Measurements from ENCODE around the gene NRM. TPM values are rescaled to one million over a fixed set of nuclear protein-coding genes. Genes with fewer than 3 reads are reported as not detected.

NRM gene
- total and polyA plus RNA-seq, 2 of the 13 experiments (the other 11 are each of a cell fraction or from before 2014, with no cell fraction given) = 12.5 to 16.0 TPM

DNA sequence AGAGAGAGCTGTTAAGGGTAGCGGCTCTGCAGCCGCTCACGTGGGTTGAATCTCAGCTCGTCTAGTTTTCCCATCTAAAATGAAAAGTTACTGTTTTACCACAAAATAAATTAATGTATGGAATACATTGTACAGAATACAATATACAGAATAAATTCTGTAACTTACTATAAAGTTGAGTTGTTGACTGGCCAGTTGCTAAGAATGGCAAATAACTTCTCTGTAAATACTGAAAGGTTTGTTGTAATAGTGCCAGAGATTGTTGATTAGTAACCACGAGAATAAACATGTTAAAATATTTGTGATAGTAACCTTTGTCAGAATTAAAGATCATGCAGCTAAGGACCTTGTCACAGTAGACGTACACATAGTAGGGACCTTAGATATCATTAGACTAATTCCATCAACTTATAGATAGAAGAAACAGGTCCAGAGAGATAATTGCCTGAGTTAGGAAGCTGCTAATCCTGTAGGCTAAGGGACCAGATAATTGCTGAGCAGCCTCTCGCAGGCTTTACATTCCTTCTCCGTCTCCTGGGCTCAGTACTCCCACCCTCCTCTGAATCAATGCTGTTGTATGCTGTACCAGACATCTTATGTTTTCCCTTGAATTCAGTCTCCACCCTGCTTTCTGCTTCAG, 544 bp upstream of the NRM start (continued):
- TF ChIP-seq, protein P1, sequence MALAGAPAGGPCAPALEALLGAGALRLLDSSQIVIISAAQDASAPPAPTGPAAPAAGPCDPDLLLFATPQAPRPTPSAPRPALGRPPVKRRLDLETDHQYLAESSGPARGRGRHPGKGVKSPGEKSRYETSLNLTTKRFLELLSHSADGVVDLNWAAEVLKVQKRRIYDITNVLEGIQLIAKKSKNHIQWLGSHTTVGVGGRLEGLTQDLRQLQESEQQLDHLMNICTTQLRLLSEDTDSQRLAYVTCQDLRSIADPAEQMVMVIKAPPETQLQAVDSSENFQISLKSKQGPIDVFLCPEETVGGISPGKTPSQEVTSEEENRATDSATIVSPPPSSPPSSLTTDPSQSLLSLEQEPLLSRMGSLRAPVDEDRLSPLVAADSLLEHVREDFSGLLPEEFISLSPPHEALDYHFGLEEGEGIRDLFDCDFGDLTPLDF (CRISPR knock-in tag; IDR thresholded peaks at IDR 0.05) = peak; percentile 2; the same call in 1 of the 2 replicates
- TF ChIP-seq RFX5 (IDR thresholded peaks at IDR 0.05; ENCODE audit: low read depth, low read length) = no peak
- TF ChIP-seq FOXA1 (IDR thresholded peaks at IDR 0.05) = no peak
- no peak for TF ChIP-seq FOXA1 (CRISPR knock-in tag; IDR thresholded peaks at IDR 0.05)
- TF ChIP-seq ZNF30 (CRISPR knock-in tag; IDR thresholded peaks at IDR 0.05) = 0 out of 2 replicates have a peak, but pooled peaks have one; percentile 66
- peak; percentile 74; the same call in 1 of the 2 replicates for TF ChIP-seq ZFP36L1 (CRISPR knock-in tag; IDR thresholded peaks at IDR 0.05)
- no peak for TF ChIP-seq CREM (IDR thresholded peaks at IDR 0.05)
- no peak for TF ChIP-seq CREM (CRISPR knock-in tag; IDR thresholded peaks at IDR 0.05)
- TF ChIP-seq, protein P2, sequence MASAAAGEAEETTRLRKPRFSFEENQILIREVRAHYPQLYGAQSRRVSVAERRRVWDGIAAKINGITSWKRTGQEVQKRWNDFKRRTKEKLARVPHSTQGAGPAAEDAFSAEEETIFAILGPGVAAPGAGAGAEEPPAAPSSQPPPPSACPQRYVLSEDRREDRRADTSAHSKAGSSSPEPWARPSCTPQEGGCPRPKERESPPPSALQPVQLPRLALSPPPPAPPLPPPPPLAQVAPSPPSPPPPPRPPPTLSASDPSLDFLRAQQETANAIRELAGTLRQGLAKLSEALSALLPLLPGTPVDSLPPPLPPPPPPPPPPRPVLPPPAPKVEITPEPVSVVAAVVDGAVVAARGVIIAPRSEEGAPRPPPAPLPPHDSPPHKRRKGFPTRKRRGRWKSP (CRISPR knock-in tag; IDR thresholded peaks at IDR 0.05) = no peak
- no peak for TF ChIP-seq ATF6 (CRISPR knock-in tag; conservative IDR thresholded peaks at IDR 0.05)
- TF ChIP-seq, protein P3, sequence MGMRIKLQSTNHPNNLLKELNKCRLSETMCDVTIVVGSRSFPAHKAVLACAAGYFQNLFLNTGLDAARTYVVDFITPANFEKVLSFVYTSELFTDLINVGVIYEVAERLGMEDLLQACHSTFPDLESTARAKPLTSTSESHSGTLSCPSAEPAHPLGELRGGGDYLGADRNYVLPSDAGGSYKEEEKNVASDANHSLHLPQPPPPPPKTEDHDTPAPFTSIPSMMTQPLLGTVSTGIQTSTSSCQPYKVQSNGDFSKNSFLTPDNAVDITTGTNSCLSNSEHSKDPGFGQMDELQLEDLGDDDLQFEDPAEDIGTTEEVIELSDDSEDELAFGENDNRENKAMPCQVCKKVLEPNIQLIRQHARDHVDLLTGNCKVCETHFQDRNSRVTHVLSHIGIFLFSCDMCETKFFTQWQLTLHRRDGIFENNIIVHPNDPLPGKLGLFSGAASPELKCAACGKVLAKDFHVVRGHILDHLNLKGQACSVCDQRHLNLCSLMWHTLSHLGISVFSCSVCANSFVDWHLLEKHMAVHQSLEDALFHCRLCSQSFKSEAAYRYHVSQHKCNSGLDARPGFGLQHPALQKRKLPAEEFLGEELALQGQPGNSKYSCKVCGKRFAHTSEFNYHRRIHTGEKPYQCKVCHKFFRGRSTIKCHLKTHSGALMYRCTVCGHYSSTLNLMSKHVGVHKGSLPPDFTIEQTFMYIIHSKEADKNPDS (CRISPR knock-in tag; IDR thresholded peaks at IDR 0.05) = peak; percentile 42; the same call in 1 of the 2 replicates
- TF ChIP-seq, protein P4, sequence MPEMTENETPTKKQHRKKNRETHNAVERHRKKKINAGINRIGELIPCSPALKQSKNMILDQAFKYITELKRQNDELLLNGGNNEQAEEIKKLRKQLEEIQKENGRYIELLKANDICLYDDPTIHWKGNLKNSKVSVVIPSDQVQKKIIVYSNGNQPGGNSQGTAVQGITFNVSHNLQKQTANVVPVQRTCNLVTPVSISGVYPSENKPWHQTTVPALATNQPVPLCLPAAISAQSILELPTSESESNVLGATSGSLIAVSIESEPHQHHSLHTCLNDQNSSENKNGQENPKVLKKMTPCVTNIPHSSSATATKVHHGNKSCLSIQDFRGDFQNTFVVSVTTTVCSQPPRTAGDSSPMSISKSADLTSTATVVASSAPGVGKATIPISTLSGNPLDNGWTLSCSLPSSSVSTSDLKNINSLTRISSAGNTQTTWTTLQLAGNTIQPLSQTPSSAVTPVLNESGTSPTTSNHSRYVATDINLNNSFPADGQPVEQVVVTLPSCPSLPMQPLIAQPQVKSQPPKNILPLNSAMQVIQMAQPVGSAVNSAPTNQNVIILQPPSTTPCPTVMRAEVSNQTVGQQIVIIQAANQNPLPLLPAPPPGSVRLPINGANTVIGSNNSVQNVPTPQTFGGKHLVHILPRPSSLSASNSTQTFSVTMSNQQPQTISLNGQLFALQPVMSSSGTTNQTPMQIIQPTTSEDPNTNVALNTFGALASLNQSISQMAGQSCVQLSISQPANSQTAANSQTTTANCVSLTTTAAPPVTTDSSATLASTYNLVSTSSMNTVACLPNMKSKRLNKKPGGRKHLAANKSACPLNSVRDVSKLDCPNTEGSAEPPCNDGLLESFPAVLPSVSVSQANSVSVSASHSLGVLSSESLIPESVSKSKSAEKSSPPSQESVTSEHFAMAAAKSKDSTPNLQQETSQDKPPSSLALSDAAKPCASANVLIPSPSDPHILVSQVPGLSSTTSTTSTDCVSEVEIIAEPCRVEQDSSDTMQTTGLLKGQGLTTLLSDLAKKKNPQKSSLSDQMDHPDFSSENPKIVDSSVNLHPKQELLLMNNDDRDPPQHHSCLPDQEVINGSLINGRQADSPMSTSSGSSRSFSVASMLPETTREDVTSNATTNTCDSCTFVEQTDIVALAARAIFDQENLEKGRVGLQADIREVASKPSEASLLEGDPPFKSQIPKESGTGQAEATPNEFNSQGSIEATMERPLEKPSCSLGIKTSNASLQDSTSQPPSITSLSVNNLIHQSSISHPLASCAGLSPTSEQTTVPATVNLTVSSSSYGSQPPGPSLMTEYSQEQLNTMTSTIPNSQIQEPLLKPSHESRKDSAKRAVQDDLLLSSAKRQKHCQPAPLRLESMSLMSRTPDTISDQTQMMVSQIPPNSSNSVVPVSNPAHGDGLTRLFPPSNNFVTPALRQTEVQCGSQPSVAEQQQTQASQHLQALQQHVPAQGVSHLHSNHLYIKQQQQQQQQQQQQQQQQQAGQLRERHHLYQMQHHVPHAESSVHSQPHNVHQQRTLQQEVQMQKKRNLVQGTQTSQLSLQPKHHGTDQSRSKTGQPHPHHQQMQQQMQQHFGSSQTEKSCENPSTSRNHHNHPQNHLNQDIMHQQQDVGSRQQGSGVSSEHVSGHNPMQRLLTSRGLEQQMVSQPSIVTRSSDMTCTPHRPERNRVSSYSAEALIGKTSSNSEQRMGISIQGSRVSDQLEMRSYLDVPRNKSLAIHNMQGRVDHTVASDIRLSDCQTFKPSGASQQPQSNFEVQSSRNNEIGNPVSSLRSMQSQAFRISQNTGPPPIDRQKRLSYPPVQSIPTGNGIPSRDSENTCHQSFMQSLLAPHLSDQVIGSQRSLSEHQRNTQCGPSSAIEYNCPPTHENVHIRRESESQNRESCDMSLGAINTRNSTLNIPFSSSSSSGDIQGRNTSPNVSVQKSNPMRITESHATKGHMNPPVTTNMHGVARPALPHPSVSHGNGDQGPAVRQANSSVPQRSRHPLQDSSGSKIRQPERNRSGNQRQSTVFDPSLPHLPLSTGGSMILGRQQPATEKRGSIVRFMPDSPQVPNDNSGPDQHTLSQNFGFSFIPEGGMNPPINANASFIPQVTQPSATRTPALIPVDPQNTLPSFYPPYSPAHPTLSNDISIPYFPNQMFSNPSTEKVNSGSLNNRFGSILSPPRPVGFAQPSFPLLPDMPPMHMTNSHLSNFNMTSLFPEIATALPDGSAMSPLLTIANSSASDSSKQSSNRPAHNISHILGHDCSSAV (CRISPR knock-in tag; IDR thresholded peaks at IDR 0.05; ENCODE audit: borderline replicate concordance) = no peak
- TF ChIP-seq SIX1 (CRISPR knock-in tag; IDR thresholded peaks at IDR 0.05; ENCODE audit: borderline replicate concordance) = no peak
- no peak for TF ChIP-seq MTF1 (CRISPR knock-in tag; IDR thresholded peaks at IDR 0.05)
- no peak for TF ChIP-seq RELA (CRISPR knock-in tag; IDR thresholded peaks at IDR 0.05)

Data from HepG2 (cell line).